ENCODE results near the gene XXYLT1. TPM values are rescaled to one million over a fixed set of nuclear protein-coding genes. Genes with fewer than 3 reads are reported as not detected.
A peak's percentile ranks its signal among the peaks of the same experiment; 100 is the strongest.

Gene XXYLT1
- total RNA-seq, 6 experiments from 2014 or later = 1.7 to 6.5 (median 2.1) TPM

GRCh38 chr3:195046441-195046840 lies 224.5 kb downstream of the XXYLT1 start:
- Histone ChIP-seq H3K9me3 (no peaks in the 10 kb centered on the region), H3K36me3 (no peaks in the 10 kb centered on the region), H3K27ac (no peak overlapping the region), H3K4me1 (no peaks in the 10 kb centered on the region), H3K4me3 (no peak overlapping the region), H3K27me3 (no peaks in the 10 kb centered on the region)
- intact Hi-C loops (cut with DNase I) = no loop called here
- WGBS (ENCODE audit: insufficient coverage, low coverage, low lambda C conversion rate, missing lambda C conversion rate) = 60% methylated on average over 1 of the region's 6 CpGs
- no peak for TF ChIP-seq CTCF (IDR thresholded peaks at IDR 0.05)
- TF ChIP-seq POLR2A (IDR thresholded peaks at IDR 0.05) = no peak
- DNase-seq (peak in 2 of 3 donors; percentile 33 to 42), ATAC-seq (no peak)

DNA sequence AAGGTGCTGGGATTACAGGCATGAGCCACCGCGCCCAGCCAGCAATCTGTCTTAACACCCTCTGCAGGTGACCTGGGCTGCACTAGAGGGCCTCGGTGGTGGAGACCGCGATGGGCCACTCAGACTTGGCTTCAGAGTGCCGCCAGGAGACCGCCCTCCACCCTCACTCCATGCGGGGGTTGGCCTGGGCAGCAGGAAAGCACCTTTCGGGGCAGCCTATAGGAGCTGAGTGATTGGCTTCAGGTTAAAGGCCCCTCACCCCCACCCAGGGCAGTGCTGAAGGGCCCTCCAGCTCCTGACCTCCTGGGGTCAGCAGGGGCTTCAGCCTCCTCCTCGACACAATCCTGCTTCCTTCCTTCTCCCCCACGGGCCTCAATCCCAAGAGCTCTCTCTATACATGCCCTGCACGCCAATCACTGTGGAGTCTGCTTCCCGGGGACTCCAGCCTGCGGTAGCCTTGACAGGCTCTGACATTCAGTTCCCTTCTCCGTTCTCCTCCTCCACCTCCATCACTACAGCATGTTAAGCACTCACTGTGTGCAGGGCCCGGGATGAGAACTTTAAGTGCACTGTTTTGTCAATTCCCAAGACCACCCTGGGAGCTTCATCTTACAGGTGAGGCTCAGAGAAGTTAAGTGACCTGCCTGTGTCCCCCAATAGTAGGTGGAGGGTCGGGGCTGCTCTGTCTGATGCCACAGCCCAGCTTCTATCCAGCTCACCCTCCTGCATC lies 225.3 kb downstream of the XXYLT1 start:
- TF ChIP-seq CTCF (IDR thresholded peaks at IDR 0.05) (no peak), POLR2A (IDR thresholded peaks at IDR 0.05) (no peak)
- no peak for ATAC-seq

DNA sequence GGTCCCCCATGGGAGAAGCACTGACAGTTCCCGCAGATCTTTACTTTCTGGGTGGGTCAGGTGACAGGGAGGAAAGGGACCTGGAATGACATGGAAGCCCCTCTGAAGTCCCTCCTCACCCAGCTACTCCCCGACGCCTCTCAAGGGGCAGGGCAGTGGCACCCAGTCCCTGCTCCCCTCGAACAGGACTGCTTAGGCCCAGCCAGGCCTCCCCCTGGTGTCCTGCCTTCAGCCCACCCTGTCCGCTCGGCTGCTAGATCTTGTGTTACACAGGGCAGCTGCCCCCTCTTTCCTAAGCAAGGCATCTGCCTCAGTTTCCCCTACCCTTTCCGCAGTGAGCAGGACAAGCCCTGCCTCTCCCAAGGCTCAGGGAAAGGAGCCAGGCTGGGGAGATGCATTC lies 226.5 kb downstream of the XXYLT1 start:
- Histone ChIP-seq H3K27ac (no peak overlapping the region), H3K9me3 (no peaks in the 10 kb centered on the region), H3K4me1 (no peaks in the 10 kb centered on the region), H3K36me3 (no peaks in the 10 kb centered on the region), H3K27me3 (no peaks in the 10 kb centered on the region), H3K4me3 (no peak overlapping the region)
- DNase-seq (peak in 1 of 3 donors; percentile 39), ATAC-seq (no peak)
- WGBS (ENCODE audit: insufficient coverage, low coverage, low lambda C conversion rate, missing lambda C conversion rate) = no CpG with 5 or more reads among the region's 7 CpGs
- intact Hi-C loops (cut with DNase I) = no loop called here
- no peak for TF ChIP-seq CTCF (IDR thresholded peaks at IDR 0.05)
- no peak for TF ChIP-seq POLR2A (IDR thresholded peaks at IDR 0.05)

More for the DNA sequence above, 225.3 kb downstream of the XXYLT1 start:
- Histone ChIP-seq H3K9me3 (no peaks in the 10 kb centered on the region), H3K4me3 (no peak overlapping the region), H3K36me3 (no peaks in the 10 kb centered on the region), H3K4me1 (no peaks in the 10 kb centered on the region), H3K27ac (no peak overlapping the region), H3K27me3 (no peaks in the 10 kb centered on the region)
- peak in 2 of 3 donors; percentile 33 to 34 for DNase-seq
- intact Hi-C loops (cut with DNase I) = no loop called here
- WGBS (ENCODE audit: insufficient coverage, low coverage, low lambda C conversion rate, missing lambda C conversion rate) = 83% methylated on average over 7 of the region's 17 CpGs

DNA sequence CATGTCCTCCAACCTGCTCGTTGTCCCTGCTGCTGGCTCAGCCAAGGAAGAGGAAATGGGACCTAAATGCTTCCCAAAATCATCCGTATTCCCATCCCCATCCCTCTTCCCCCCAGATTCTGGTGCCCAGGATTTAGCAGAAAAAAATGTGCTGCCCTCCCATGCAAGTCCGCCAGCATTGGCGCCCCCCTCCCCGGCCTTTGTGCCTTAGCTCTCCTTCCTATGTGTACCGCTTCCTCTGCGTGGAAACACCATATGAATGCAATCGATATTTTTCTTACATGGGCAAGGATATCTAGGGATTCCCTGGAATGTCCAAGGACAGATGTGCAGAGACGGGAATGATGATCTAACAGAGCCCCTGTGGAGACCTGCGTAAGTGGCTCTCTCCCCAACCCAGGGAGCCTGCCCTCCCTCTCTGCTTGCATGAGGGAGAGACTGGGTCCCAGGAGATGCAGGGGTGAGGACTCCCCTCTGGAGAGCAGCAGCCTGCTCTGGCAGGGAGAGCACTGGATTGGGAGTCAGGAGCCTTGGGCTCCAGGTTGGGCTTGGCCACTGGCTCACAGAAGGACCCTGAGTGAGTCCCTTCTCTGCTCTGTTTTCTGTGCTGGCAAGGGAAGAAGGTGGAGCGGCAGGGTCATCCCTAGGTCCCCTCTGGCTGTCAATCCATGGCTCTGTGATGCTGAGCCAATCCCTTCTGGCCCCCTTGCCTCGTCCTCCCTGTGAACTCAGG lies 227.2 kb downstream of the XXYLT1 start:
- H3K4me3 ChIP-seq = no peak overlapping the region
- H3K9me3 ChIP-seq = no peaks in the 10 kb centered on the region
- H3K4me1 ChIP-seq = no peaks in the 10 kb centered on the region
- DNase-seq = peak in 1 of 3 donors; percentile 33
- ATAC-seq = no peak
- TF ChIP-seq CTCF (IDR thresholded peaks at IDR 0.05) (no peak), POLR2A (IDR thresholded peaks at IDR 0.05) (no peak)
- intact Hi-C loops (cut with DNase I) = no loop called here
- WGBS (ENCODE audit: insufficient coverage, low coverage, low lambda C conversion rate, missing lambda C conversion rate) = 70% methylated on average over 11 of the region's 12 CpGs
- H3K36me3 ChIP-seq = no peaks in the 10 kb centered on the region
- H3K27ac ChIP-seq = no peak overlapping the region
- no peaks in the 10 kb centered on the region for H3K27me3 ChIP-seq

Measured in right lobe of liver (tissue), 6 donors.